Endothelial cell of umbilical vein (primary cell): ENCODE results near the gene UBE3D. TPM values are rescaled to one million over a fixed set of nuclear protein-coding genes. Genes with fewer than 3 reads are reported as not detected.

Experiments
- BruUV-seq: library from RNA; stranded (reverse); fragments of 400-500 nt; replicated peaks from 2 replicates; lab custom pipeline; 2021; lab: Mats Ljungman, UMichigan
- CTCF ChIA-PET: fragments of 300-600, 350-600 bp; sonication (Branson Sonifier 250); formaldehyde crosslinking; loops from one replicate; lab custom pipeline; 2021; ENCODE audit warnings: antibody characterized with exemption, inconsistent platforms; lab: Charles Lee
- POLR2A ChIA-PET: fragments of 300-600, 350-600 bp; sonication (Branson Sonifier 250); formaldehyde crosslinking; loops from one replicate; lab custom pipeline; 2021; ENCODE audit warnings: antibody characterized with exemption, inconsistent platforms; lab: Charles Lee
- DNase-seq: peaks from one replicate; pipeline ENCODE4 v3.0.0-alpha.2; 2011; ENCODE audit warnings: low read depth, low spot score
- FAIRE-seq: peaks from 2 replicates; lab custom pipeline; 2011; peaks lifted over from hg19 to GRCh38; lab: Jason Lieb, UNC
- H2AFZ ChIP-seq: 2 replicates; pipeline ENCODE4 v1.6.0; 2012; ENCODE audit warnings: low read depth, low read length, control low read depth, inconsistent platforms
- H3K27ac ChIP-seq: 2 replicates; pipeline ENCODE4 v1.5.1; 2011; ENCODE audit warnings: low read depth, mild to moderate bottlenecking, control low read depth, low read length, moderate library complexity; ENCODE audit not compliant: insufficient read depth
- H3K27me3 ChIP-seq, 2 experiments: 2 replicates each; pipeline versions ENCODE4 v1.6.0 to v1.6.1; 2011; ENCODE audit warnings: low read length in 2 of 2, mixed read lengths in 1 of 2; ENCODE audit not compliant: control insufficient read depth in 2 of 2, insufficient read depth in 2 of 2
- H3K36me3 ChIP-seq, 2 experiments: 2 replicates in 1 of 2; 3 replicates in 1 of 2; pipeline ENCODE4 v1.5.1; 2011; ENCODE audit warnings: low read length in 2 of 2, mild to moderate bottlenecking in 1 of 2, moderate library complexity in 1 of 2; ENCODE audit not compliant: control insufficient read depth in 2 of 2, insufficient read depth in 2 of 2; ENCODE audit errors: extremely low read depth in 1 of 2
- H3K4me1 ChIP-seq: 3 replicates; pipeline ENCODE4 v1.5.1; 2011; ENCODE audit warnings: mild to moderate bottlenecking, low read length; ENCODE audit not compliant: control insufficient read depth, insufficient read depth; ENCODE audit errors: extremely low read depth
- H3K4me2 ChIP-seq: 2 replicates; pipeline ENCODE4 v1.6.1; 2011; ENCODE audit warnings: low read length, control low read depth, mixed read lengths; ENCODE audit not compliant: insufficient read depth
- H3K4me3 ChIP-seq, 3 experiments: fragments of 200-600 bp in 1 of 3; sonication (generic), shearing (Covaris generic) in 1 of 3; replicated peaks in 1 of 3; 2 replicates each; pipeline ENCODE4 v1.5.1; 2011 to 2016; ENCODE audit warnings: control low read depth in 3 of 3, low read length in 3 of 3, mild to moderate bottlenecking in 2 of 3, inconsistent platforms in 1 of 3, low read depth in 1 of 3, moderate library complexity in 1 of 3; ENCODE audit not compliant: insufficient read depth in 1 of 3
- H3K79me2 ChIP-seq: 2 replicates; pipeline ENCODE4 v1.6.0; 2012; ENCODE audit warnings: low read length, inconsistent platforms; ENCODE audit not compliant: control insufficient read depth, insufficient read depth
- H3K9ac ChIP-seq: replicated peaks from 2 replicates; pipeline ENCODE3; 2011; ENCODE audit warnings: low read length, control low read depth; ENCODE audit not compliant: insufficient read depth; ENCODE audit errors: extremely low read depth
- H3K9me1 ChIP-seq: replicated peaks from 3 replicates; pipeline ENCODE4 v1.6.0; 2011; ENCODE audit warnings: mild to moderate bottlenecking, low read length; ENCODE audit not compliant: control insufficient read depth, insufficient read depth; ENCODE audit errors: extremely low read depth
- H3K9me3 ChIP-seq: replicated peaks from 2 replicates; pipeline ENCODE4 v1.5.1; 2012; ENCODE audit warnings: low read length, inconsistent platforms; ENCODE audit not compliant: control insufficient read depth, insufficient read depth
- H4K20me1 ChIP-seq: replicated peaks from 2 replicates; pipeline ENCODE3; 2011; ENCODE audit warnings: mild to moderate bottlenecking, low read length; ENCODE audit not compliant: control insufficient read depth, insufficient read depth; ENCODE audit errors: extremely low read depth
- EZH2 ChIP-seq: IDR thresholded peaks from 2 replicates; pipeline ENCODE4 v1.6.1; 2012; ENCODE audit warnings: borderline replicate concordance, low read depth, mild to moderate bottlenecking, moderate library complexity, low read length, inconsistent platforms; ENCODE audit not compliant: severe bottlenecking
- FOS ChIP-seq: IDR thresholded peaks from 2 replicates; pipeline ENCODE4 v1.6.1; 2011; ENCODE audit warnings: mild to moderate bottlenecking, low read length, moderate library complexity, borderline replicate concordance; ENCODE audit not compliant: insufficient read depth
- GATA2 ChIP-seq: IDR thresholded peaks from 2 replicates; pipeline ENCODE4 v1.7.0; 2011; ENCODE audit warnings: low read depth, mild to moderate bottlenecking, moderate library complexity, mixed read lengths, low read length; ENCODE audit not compliant: insufficient read length, insufficient read depth
- JUN ChIP-seq: IDR thresholded peaks from 2 replicates; pipeline ENCODE4 v1.6.1; 2011; ENCODE audit warnings: borderline replicate concordance, low read depth; ENCODE audit not compliant: insufficient read length, insufficient read depth
- MYC ChIP-seq: IDR thresholded peaks from one replicate; pipeline ENCODE4 v1.6.1; 2011; ENCODE audit warnings: mild to moderate bottlenecking, low read depth, low read length
- POLR2A ChIP-seq: IDR thresholded peaks from 2 replicates; pipeline ENCODE4 v1.6.1; 2012; ENCODE audit warnings: low read depth, mild to moderate bottlenecking, control low read depth, low read length
- POLR2AphosphoS5 ChIP-seq: IDR thresholded peaks from 2 replicates; pipeline ENCODE4 v1.6.1; 2012; ENCODE audit warnings: low read depth, mild to moderate bottlenecking, control low read depth, low read length, moderate library complexity; ENCODE audit not compliant: insufficient read depth
- dilution Hi-C: fragments of 300-500 bp; cut with MboI; formaldehyde crosslinking; loops from one replicate; pipeline ENCODE4 v1.15.0; 2019; ENCODE audit warnings: low sequenced_read_pairs; ENCODE audit not compliant: extremely low pct_ligation_motif_present
- intact Hi-C: fragments of 100-400 bp; cut with micrococcal nuclease; formaldehyde crosslinking; loops from one replicate; pipeline ENCODE4 v1.10.0; 2022
- polyA plus RNA-seq, 4 experiments: library from polyadenylated mRNA; depleted of rRNA in 3 of 4; stranded (reverse) in 3 of 4; unstranded in 1 of 4; fragments of >200 nt; gene quantifications; 2 replicates each; pipeline versions ENCODE4 v1.2.1 to v1.2.3, GENCODE V29; 2011 to 2012; ENCODE audit warnings: missing spikeins in 1 of 4
- total RNA-seq: library from RNA; stranded (reverse); gene quantifications from 2 replicates; pipeline ENCODE4 v1.2.3, GENCODE V29; 2021
- TF ChIP-seq, protein P1 (sequence below): IDR thresholded peaks from 2 replicates; pipeline ENCODE4 v1.6.1; 2011; ENCODE audit not compliant: insufficient read depth, insufficient read length
- TF ChIP-seq, protein P2 (sequence below), 2 donors: IDR thresholded peaks; 1 replicate in 1 of 2; 2 replicates in 1 of 2; pipeline ENCODE4 v1.5.1; 2011; ENCODE audit warnings: low read length in 2 of 2, mild to moderate bottlenecking in 2 of 2, moderate library complexity in 2 of 2, control low read depth in 1 of 2, inconsistent platforms in 1 of 2, low read depth in 1 of 2; ENCODE audit not compliant: insufficient read depth in 1 of 2; ENCODE audit errors: extremely low read depth in 1 of 2

The UBE3D gene
- total and polyA plus RNA-seq, 2 donors (not counting 3 experiments of a cell fraction or from before 2014, with no cell fraction given): 1.9 to 6.2 TPM

DNA sequence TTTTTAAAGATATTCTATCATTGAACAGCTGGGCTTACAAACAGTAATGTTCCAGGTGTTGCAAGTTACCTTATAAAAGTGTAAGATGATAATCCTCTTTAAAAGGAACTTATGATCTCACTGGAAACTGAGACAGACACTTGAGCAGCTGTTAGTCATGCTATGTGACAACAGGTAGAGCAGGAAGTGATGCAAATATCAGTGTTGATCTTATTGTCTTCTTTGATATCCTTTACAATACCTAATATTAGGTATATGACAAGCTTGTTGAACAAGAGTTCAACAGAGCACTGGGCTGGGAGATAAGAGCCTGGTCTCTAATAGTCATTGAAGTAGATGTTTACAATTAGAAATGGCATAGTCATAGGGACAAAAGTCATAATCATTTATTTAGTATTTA is 150.0 kb downstream of the UBE3D start:
- Histone ChIP-seq H3K4me2 (no peak overlapping the region), H3K4me3 (no peak overlapping the region), H4K20me1 (no peaks in the 10 kb centered on the region), H3K9me1 (no peaks in the 10 kb centered on the region), H3K27ac (no peak overlapping the region), H3K27me3 (no peaks in the 10 kb centered on the region), H2AFZ (no peak overlapping the region), H3K9me3 (no peaks in the 10 kb centered on the region), H3K36me3 (no peaks in the 10 kb centered on the region), H3K9ac (no peak overlapping the region), H3K79me2 (no peaks in the 10 kb centered on the region), H3K4me1 (no peaks in the 10 kb centered on the region)
- ChIA-PET CTCF (interaction anchor here (1.0 to 1.6 kb wide), 2 partner anchors 10 to 15 kb away, joined by 3 read pairs; no protein-coding TSS in a partner anchor), POLR2A (no interaction called here)
- dilution Hi-C loops: no loop called here
- DNase-seq: no peak
- no TSS peak for BruUV-seq
- no peak for TF ChIP-seq GATA2
- no peak for TF ChIP-seq FOS
- no peak for TF ChIP-seq JUN
- TF ChIP-seq, protein P1, sequence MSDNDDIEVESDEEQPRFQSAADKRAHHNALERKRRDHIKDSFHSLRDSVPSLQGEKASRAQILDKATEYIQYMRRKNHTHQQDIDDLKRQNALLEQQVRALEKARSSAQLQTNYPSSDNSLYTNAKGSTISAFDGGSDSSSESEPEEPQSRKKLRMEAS: no peak
- no peak for TF ChIP-seq POLR2AphosphoS5
- no peak for TF ChIP-seq EZH2
- TF ChIP-seq POLR2A: no peak
- TF ChIP-seq, protein P2, sequence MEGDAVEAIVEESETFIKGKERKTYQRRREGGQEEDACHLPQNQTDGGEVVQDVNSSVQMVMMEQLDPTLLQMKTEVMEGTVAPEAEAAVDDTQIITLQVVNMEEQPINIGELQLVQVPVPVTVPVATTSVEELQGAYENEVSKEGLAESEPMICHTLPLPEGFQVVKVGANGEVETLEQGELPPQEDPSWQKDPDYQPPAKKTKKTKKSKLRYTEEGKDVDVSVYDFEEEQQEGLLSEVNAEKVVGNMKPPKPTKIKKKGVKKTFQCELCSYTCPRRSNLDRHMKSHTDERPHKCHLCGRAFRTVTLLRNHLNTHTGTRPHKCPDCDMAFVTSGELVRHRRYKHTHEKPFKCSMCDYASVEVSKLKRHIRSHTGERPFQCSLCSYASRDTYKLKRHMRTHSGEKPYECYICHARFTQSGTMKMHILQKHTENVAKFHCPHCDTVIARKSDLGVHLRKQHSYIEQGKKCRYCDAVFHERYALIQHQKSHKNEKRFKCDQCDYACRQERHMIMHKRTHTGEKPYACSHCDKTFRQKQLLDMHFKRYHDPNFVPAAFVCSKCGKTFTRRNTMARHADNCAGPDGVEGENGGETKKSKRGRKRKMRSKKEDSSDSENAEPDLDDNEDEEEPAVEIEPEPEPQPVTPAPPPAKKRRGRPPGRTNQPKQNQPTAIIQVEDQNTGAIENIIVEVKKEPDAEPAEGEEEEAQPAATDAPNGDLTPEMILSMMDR (IDR thresholded peaks at IDR 0.05; ENCODE audit: extremely low read depth in 1 of 2, insufficient read depth in 1 of 2, low read depth in 1 of 2, low read length in 2 of 2): no peak
- no peak for TF ChIP-seq MYC
- intact Hi-C loops: no loop called here
- FAIRE-seq: no peak
